HUES48 (cell line): ENCODE measurements around the gene RETREG2.

Experiments used
- H3K27ac ChIP-seq: one replicate; pipeline ENCODE4 v1.7.0; 2013; ENCODE audit warnings: low read depth, low read length, inconsistent platforms
- H3K27me3 ChIP-seq: 2 replicates; pipeline ENCODE4 v1.6.1; 2013; ENCODE audit warnings: mild to moderate bottlenecking, low read length; ENCODE audit not compliant: control insufficient read depth, insufficient read depth
- H3K36me3 ChIP-seq: 2 replicates; pipeline ENCODE4 v1.6.1; 2013; ENCODE audit warnings: low read length; ENCODE audit not compliant: control insufficient read depth, insufficient read depth
- H3K4me1 ChIP-seq: 2 replicates; pipeline ENCODE4 v1.6.1; 2013; ENCODE audit warnings: mild to moderate bottlenecking, low read length; ENCODE audit not compliant: control insufficient read depth, insufficient read depth
- H3K4me3 ChIP-seq: 2 replicates; pipeline ENCODE4 v1.5.1; 2013; ENCODE audit warnings: mild to moderate bottlenecking, low read depth, low read length
- H3K9ac ChIP-seq: 2 replicates; pipeline ENCODE4 v1.6.1; 2013; ENCODE audit warnings: mild to moderate bottlenecking, low read depth, low read length, moderate library complexity
- H3K9me3 ChIP-seq: 2 replicates; pipeline ENCODE4 v1.6.1; 2013; ENCODE audit warnings: low read length; ENCODE audit not compliant: control insufficient read depth, insufficient read depth

The RETREG2 gene

DNA sequence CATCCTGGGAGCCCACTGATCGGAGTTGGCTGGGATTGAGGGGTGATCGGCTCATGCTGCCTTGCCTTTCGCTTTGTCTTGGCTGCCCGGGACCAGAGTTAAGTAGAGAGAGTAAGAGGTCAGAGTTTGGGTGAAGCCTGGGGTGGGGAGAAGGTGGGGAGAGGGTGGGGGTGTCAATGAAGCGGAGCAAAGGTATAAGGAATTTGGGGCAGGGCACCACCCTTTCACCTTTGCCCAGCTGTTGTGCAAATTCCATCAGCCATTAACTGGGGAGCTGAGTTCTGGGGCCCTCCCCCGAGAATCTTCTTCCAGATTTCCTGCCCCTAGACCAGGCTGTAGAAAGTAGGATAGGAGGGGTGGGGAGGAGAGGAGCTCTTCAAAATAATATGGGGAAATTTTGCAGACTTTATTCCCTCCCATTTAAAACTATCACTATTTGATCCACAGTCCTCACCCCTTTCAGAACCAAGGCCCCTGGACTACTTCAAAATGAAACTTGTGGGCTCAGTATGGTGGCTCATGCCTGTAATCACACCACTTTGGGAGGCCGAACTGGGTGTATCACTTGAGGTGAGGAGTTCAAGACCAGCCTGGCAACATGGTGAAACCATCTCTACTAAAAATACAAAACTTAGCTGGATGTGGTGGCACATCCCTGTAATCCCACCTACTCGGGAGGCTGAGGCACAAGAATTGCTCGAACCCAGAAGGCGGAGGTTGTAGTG, 8.0 kb upstream of the RETREG2 start, which contains the start of gene SLC23A3:
Gene SLC23A3, minus strand, starts transcription at position 100 of the 725 bp plus-strand sequence. Its CDS starts 45 bp downstream, at position 55.
- H3K36me3 ChIP-seq = peaks cover 22% of the 10 kb centered on the region
- H3K9me3 ChIP-seq = no peaks in the 10 kb centered on the region
- no peaks in the 10 kb centered on the region for H3K27me3 ChIP-seq
- H3K4me3 ChIP-seq = no peak within 1 kb of the TSS
- H3K9ac ChIP-seq = no peak within 1 kb of the TSS
- H3K27ac ChIP-seq = no peak within 1 kb of the TSS
- no peaks in the 10 kb centered on the region; the same call in 1 of the 2 replicates for H3K4me1 ChIP-seq

DNA sequence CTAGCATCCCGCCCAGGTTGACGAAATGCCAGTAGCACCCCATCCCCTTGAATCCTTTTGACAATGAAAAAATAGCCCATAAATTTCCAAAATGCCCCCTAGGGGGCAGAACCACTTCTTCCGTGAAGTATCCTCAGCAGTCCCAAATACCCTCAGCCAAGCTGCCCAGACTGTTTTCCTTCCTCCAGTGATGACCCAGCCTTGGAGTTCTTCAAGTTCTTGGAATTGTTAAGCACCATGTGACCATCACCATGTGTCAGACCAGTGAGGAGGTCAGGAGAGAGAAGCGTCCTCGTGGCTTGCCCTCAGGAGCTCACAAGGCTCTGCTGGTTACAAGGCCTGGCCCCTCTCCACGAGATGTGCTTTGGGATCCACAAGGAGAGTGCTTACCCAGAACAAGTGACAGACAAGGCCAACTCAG, 6.8 kb upstream of the RETREG2 start:
- H3K36me3 ChIP-seq = peaks cover 22% of the 10 kb centered on the region
- no peaks in the 10 kb centered on the region for H3K9me3 ChIP-seq
- no peaks in the 10 kb centered on the region for H3K27me3 ChIP-seq
- H3K9ac ChIP-seq = no peak overlapping the region
- H3K4me1 ChIP-seq = peaks cover 6% of the 10 kb centered on the region
- H3K4me3 ChIP-seq = no peak overlapping the region
- H3K27ac ChIP-seq = no peak overlapping the region

DNA sequence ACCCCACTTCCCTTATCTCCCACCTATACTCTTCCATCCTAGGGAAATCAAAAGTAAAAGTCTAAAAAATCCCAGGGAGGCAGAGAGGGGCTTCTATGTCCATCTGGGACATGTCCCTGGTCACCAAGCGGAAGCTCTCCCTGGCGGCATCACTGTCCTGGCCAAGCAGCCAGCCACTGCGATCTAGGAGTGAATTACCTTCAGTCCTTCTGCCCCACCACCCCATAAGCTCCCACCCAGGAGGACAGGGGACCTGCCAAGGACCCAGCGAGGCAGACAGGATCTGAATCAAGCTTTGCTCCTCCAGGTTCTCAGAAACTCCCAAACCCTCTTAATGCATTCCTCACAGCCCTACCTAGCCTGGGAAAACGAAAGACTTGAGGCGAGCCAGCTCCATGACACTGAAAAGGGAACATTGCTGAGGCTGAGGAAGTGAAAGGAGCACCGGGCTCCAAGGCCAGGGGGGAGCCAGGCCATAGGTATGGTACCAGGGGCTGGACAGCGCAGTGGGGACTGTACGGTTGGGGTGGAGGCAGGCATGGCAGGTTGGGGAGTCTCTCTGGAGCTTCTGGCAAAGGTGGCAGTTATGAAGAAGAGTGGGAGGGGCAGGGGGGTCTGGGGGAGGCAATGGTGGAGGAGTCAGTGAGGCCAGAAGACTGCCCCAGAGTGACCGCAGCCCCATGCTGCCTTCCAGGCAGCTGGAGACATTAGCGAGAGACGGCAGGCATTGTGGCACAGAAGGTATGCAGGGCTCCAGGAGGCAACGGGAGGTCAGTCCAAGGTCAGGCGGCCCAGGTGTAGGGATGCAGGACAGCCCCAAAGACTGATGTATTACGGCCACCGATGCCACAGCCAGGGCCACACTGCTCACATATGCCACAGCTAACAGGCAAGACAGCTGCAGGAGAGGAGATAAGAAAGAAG, 5.6 kb upstream of the RETREG2 start:
- H3K9me3 ChIP-seq = no peaks in the 10 kb centered on the region
- H3K9ac ChIP-seq = no peak overlapping the region
- peaks cover 22% of the 10 kb centered on the region for H3K36me3 ChIP-seq
- H3K4me3 ChIP-seq = no peak overlapping the region
- no peak overlapping the region for H3K27ac ChIP-seq
- H3K27me3 ChIP-seq = no peaks in the 10 kb centered on the region
- peaks cover 6% of the 10 kb centered on the region for H3K4me1 ChIP-seq

DNA sequence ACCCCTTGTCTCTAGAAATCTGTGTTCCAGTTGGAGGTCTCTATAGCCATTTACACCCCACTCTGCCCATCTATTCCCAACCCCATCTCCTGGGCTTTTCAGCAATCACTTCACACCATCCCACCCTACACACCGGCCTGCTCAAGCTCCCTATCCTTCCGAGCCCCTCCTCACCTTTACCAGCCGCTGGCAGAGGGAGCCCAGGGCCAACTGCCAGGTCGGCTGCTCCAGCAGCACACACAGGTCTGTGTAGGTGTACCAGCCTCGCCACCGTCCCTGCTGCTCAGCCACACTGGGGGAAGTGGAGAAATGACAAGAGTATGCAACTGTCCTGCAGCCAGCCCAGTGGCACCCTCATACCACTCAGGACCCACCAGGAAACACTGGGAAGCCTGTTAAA, 4.9 kb upstream of the RETREG2 start:
- H3K4me1 ChIP-seq = peaks cover 6% of the 10 kb centered on the region
- no peak overlapping the region for H3K4me3 ChIP-seq
- H3K36me3 ChIP-seq = peaks cover 22% of the 10 kb centered on the region
- H3K9ac ChIP-seq = no peak overlapping the region
- no peaks in the 10 kb centered on the region for H3K27me3 ChIP-seq
- no peak overlapping the region for H3K27ac ChIP-seq
- no peaks in the 10 kb centered on the region for H3K9me3 ChIP-seq

DNA sequence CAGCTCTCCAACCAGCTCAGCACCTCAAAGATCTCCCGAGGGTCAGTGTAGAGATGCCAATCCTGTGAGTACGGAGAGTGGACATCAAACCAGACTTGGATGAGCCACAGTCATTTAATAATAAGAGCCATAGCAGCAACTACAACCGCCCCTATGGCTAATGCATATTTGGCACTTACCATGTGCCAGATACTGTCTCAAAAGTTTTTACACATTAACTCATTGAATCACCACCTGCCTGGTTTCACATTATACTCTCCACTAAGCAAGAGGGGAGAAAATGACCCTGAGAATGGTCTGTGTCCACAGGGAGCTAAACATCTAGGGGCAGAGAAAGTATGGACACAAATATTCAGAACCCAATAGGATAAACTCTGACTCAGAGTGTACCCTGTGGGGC, 3.9 kb upstream of the RETREG2 start:
- Histone ChIP-seq H3K9me3 (no peaks in the 10 kb centered on the region), H3K4me3 (no peak overlapping the region), H3K27ac (no peak overlapping the region), H3K4me1 (peaks cover 11% of the 10 kb centered on the region), H3K27me3 (no peaks in the 10 kb centered on the region), H3K9ac (no peak overlapping the region), H3K36me3 (peaks cover 22% of the 10 kb centered on the region)

DNA sequence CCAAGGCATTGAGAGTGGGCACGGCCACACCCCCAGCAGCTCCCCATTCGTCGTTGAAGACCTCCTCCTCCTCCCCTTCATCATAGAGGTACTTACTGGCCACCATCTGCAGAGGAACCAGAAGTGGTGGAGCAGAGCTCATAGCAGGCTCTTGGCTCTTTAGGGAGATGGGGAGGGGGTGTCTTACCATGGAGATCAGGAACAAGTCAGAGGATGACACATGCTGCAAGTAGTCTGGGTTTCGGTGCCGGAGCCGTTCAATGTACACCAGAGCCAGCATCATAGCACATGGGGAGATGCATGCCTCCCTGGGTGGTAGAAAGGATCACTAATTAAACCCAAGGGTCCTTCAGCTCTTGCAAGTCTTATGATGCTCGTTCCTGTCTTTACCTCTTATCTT, 3.3 kb upstream of the RETREG2 start:
- Histone ChIP-seq H3K4me3 (no peak overlapping the region), H3K9ac (no peak overlapping the region), H3K27ac (no peak overlapping the region), H3K36me3 (peaks cover 24% of the 10 kb centered on the region), H3K9me3 (no peaks in the 10 kb centered on the region), H3K4me1 (peaks cover 11% of the 10 kb centered on the region), H3K27me3 (no peaks in the 10 kb centered on the region)

DNA sequence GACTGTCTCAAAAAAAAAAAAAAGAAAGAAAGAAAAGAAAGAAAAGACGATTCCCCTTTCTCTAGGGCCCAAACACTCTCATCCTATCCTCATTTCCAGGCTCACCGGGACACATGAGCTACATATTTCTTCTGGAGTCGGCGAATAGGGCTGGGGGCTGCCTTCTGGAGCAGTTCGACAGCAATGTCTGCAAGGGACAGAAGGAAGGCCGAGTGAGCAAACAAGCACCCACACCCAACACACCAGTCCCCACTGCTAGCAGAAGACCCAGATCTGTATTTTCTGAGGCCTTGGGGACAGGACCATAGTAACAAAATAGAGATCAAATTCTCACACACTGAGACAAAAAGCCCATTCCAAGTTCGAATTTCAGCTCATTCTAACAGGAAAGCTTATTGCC, 2.6 kb upstream of the RETREG2 start:
- H3K27me3 ChIP-seq = no peaks in the 10 kb centered on the region
- no peak overlapping the region for H3K9ac ChIP-seq
- H3K9me3 ChIP-seq = no peaks in the 10 kb centered on the region
- peaks cover 30% of the 10 kb centered on the region for H3K36me3 ChIP-seq
- H3K4me1 ChIP-seq = peaks cover 11% of the 10 kb centered on the region
- H3K27ac ChIP-seq = no peak overlapping the region
- H3K4me3 ChIP-seq = peak overlapping the region; percentile 100; the same call in 1 of the 2 replicates

DNA sequence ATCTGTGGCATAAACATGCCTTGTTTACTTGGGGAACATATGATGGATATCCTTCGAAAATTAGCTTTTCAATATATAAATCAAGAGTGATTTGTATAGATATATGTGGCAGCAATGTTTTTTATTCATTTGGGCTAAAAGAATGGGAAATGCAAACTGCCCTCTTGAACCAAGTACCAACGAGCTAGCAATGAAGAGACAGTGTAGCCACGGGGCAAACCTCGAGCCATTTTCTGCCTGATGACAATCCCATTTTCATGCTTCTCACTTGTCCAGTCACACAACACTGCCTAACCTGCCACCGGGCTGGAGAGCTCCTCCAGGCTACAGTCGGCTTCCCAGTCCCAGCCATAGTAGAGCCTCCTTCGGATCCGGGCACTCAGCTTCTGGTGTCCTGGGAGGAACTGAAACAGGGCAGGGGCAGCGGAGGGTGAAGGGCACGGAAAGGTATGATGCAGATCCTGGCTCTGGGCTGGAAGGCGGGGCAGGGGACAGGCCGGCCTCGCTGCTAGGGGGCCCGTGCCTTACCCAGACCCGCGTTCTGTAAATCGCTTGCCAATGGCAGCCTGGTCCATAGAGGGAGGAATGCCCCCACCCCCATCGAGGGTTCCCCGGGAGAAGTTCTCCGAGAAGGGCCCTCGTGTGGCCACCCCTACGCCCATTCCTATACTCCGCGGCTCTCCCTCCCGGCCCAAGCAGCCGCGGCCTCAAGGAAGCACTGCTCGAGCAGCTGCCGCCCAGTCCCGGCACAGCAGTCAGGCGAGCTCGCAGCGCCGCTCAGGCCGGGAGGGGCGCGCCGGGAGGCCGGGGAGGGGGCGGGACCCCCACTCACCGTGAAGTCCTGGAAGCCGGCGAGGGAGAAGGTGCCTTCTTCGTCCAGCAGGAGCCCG, 1.9 kb upstream of the RETREG2 start:
- Histone ChIP-seq H3K27ac (peak overlapping the region; percentile 92), H3K36me3 (peaks cover 37% of the 10 kb centered on the region)

DNA sequence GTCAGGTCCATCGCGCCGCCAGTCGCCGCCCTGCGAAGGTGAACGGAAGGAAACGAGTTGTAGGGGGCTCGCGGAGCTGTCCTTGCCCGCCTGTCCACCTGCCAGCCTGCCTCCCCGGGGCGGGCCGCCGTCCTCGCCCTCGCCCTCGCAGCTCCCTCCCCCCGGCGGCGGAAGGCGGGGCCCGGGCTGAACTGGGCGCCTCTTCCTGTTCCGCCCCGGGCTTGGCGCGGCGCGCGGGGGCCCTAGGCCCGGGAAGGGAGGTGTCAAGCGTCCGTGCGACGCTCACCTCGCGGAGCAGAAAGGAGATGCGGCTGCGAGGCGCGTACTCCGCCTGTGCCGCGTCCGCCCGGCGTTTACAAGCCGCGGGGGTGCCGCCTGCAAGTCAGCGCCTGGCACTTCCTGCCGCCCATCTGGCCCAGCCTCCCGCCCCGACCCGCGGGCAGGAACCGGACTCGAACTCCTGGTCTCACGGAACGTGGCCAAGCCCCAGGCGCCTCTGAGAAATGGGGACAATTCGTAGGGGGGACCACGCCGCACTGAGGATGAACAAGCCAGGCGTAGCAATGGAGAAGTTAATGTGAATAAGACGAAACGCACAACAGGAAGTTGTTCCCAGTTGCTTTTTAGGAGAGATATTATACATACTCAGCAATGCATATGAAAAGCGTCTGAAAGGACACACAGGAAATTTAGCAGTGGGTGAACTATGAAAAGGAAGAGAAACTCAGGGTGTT, 1.1 kb upstream of the RETREG2 start, which contains the start of gene CNPPD1:
Gene CNPPD1, minus strand, starts transcription at position 108 of the 734 bp plus-strand sequence. Its CDS starts 97 bp downstream, at position 11.
- Histone ChIP-seq H3K9ac (peak within 1 kb of the TSS; percentile 69), H3K4me1 (peaks cover 11% of the 10 kb centered on the region), H3K9me3 (no peaks in the 10 kb centered on the region), H3K36me3 (peaks cover 45% of the 10 kb centered on the region), H3K27ac (peak within 1 kb of the TSS; percentile 92), H3K4me3 (peak within 1 kb of the TSS; percentile 100), H3K27me3 (no peaks in the 10 kb centered on the region)

More for the DNA sequence above, 1.9 kb upstream of the RETREG2 start:
- peak overlapping the region; percentile 100 for H3K4me3 ChIP-seq
- peak overlapping the region; percentile 12; the same call in 1 of the 2 replicates for H3K9ac ChIP-seq
- peaks cover 11% of the 10 kb centered on the region for H3K4me1 ChIP-seq
- no peaks in the 10 kb centered on the region for H3K9me3 ChIP-seq
- no peaks in the 10 kb centered on the region for H3K27me3 ChIP-seq
